Prostate gland (tissue), 2 donors: Measurements from ENCODE around the gene FLT4.

Experiments
- CTCF ChIP-seq, 4 experiments: fragments of 200-600 bp in 2 of 4; fragments of 450-650 bp in 2 of 4; sonication (generic) in 2 of 4; IDR thresholded peaks; 1 replicate in 3 of 4; 2 replicates in 1 of 4; pipeline ENCODE4 v1.5.1; 2016 to 2019; ENCODE audit warnings: antibody characterized with exemption in 4 of 4, mild to moderate bottlenecking in 2 of 4, moderate library complexity in 2 of 4
- POLR2A ChIP-seq: fragments of 450-650 bp; IDR thresholded peaks from one replicate; pipeline ENCODE4 v1.6.1; 2016; ENCODE audit warnings: antibody characterized with exemption, mild to moderate bottlenecking

GRCh38 chr5:180652771-180653170, 3.4 kb upstream of the FLT4 start:
- TF ChIP-seq CTCF (IDR thresholded peaks at IDR 0.05) (no peak), POLR2A (no peak)
